ENCODE measurements around the gene TLCD1.

DNA sequence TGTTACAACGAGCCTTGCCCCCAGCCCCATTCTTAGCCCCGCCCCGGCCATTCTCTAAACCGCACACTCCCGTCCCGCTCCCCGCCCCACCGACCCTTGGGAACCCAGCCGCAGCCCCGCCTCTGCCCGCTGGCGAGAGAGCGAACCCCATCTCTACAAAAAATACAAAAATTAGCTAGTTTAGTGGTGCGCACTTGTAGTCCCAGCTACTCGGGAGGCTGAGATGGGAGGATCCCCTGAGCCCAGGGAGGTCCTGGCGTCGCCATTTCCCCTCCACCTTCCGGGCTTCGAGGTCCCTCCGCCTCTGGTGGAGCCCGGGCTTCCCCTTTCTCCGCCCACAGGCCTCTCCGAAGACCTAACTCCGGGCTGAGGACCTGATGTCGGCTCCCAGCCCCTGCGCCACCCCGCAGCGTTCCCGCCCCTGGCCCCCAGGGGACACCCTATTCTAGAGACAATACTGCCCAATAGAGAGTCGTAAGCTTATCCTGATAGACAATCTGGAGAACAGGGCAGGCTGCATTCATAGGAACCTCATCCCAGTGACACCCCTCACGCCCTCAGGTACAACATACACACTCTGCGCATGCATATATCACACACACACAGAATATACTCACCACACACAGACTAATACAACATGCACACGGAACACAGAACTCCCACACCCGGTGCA lies 13.9 kb downstream of the TLCD1 start:
- TF ChIP-seq, protein P1, sequence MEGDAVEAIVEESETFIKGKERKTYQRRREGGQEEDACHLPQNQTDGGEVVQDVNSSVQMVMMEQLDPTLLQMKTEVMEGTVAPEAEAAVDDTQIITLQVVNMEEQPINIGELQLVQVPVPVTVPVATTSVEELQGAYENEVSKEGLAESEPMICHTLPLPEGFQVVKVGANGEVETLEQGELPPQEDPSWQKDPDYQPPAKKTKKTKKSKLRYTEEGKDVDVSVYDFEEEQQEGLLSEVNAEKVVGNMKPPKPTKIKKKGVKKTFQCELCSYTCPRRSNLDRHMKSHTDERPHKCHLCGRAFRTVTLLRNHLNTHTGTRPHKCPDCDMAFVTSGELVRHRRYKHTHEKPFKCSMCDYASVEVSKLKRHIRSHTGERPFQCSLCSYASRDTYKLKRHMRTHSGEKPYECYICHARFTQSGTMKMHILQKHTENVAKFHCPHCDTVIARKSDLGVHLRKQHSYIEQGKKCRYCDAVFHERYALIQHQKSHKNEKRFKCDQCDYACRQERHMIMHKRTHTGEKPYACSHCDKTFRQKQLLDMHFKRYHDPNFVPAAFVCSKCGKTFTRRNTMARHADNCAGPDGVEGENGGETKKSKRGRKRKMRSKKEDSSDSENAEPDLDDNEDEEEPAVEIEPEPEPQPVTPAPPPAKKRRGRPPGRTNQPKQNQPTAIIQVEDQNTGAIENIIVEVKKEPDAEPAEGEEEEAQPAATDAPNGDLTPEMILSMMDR (IDR thresholded peaks at IDR 0.05), result no peak
- no peak for TF ChIP-seq POLR2A (IDR thresholded peaks at IDR 0.05)

All from body of pancreas (tissue), 4 donors.